T-cell (primary cell): ENCODE results near the gene RMRP. TPM values are rescaled to one million over a fixed set of nuclear protein-coding genes. Genes with fewer than 3 reads are reported as not detected.
A peak's percentile ranks its signal among the peaks of the same experiment; 100 is the strongest.

Experiments
- ATAC-seq, 4 experiments: fragments of 200-7000 bp in 3 of 4; fragments of 150-1000 bp in 1 of 4; cut with Tn5 transposase; replicated peaks in 1 of 4; 1 replicate in 3 of 4; 2 replicates in 1 of 4; pipeline ENCODE4 v1.10.0; 2021; ENCODE audit warnings: moderate library complexity in 3 of 4, mild to moderate bottlenecking in 2 of 4, moderate number of reproducible peaks in 1 of 4
- CTCF ChIA-PET, 2 donors: fragments of 300-600 bp; sonication (Branson Sonifier 250); formaldehyde crosslinking; loops; one replicate each; lab custom pipeline; 2022; ENCODE audit warnings: antibody characterized with exemption in 2 of 2; lab: Charles Lee
- POLR2A ChIA-PET, 2 donors: fragments of 300-600 bp; sonication (Branson Sonifier 250); formaldehyde crosslinking; loops; one replicate each; lab custom pipeline; 2022; ENCODE audit warnings: antibody characterized with exemption in 2 of 2; lab: Charles Lee
- DNase-seq, 35 experiments: peaks; one replicate each; pipeline versions ENCODE4 v3.0.0 to v3.0.0-alpha.2; 2013 to 2023
- H3K27ac ChIP-seq: one replicate; pipeline ENCODE4 v1.5.1; 2013; ENCODE audit warnings: low read length
- H3K27me3 ChIP-seq, 2 experiments: replicated peaks in 1 of 2; 1 replicate in 1 of 2; 2 replicates in 1 of 2; pipeline versions ENCODE4 v1.6.1 to v1.7.0; 2013; ENCODE audit warnings: low read length in 1 of 2, mixed read lengths in 1 of 2; ENCODE audit not compliant: control insufficient read depth in 2 of 2, insufficient read depth in 2 of 2; ENCODE audit errors: extremely low read depth in 1 of 2
- H3K36me3 ChIP-seq, 2 donors: 1 replicate in 1 of 2; 2 replicates in 1 of 2; pipeline versions ENCODE4 v1.6.1 to v1.7.0; 2013; ENCODE audit warnings: low read length in 1 of 2; ENCODE audit not compliant: control insufficient read depth in 2 of 2, insufficient read depth in 1 of 2; ENCODE audit errors: extremely low read depth in 1 of 2
- H3K4me1 ChIP-seq, 2 experiments: 1 replicate in 1 of 2; 2 replicates in 1 of 2; pipeline versions ENCODE4 v1.6.1 to v1.7.0; 2013; ENCODE audit warnings: low read length in 2 of 2, mixed read lengths in 1 of 2; ENCODE audit not compliant: insufficient read depth in 2 of 2, control insufficient read depth in 1 of 2; ENCODE audit errors: extremely low read depth in 1 of 2
- H3K4me3 ChIP-seq, 2 donors: 1 replicate in 1 of 2; 2 replicates in 1 of 2; pipeline versions ENCODE4 v1.5.1 to v1.7.0; 2013; ENCODE audit warnings: mild to moderate bottlenecking in 2 of 2, low read length in 1 of 2, moderate library complexity in 1 of 2; ENCODE audit not compliant: control insufficient read depth in 1 of 2; ENCODE audit errors: extremely low read depth in 1 of 2
- H3K9me3 ChIP-seq: 2 replicates; pipeline ENCODE4 v1.7.0; 2013
- H3K27ac Mint-ChIP-seq, 2 donors: one replicate each; pipeline ENCODE4 v1.8.0; 2020 to 2021; ENCODE audit warnings: mild to moderate bottlenecking in 2 of 2, mixed read lengths in 2 of 2
- H3K27me3 Mint-ChIP-seq, 2 donors: one replicate each; pipeline ENCODE4 v1.8.0; 2021 to 2022; ENCODE audit warnings: mixed read lengths in 2 of 2
- H3K36me3 Mint-ChIP-seq: one replicate; pipeline ENCODE4 v1.8.0; 2021; ENCODE audit warnings: mixed read lengths
- H3K4me1 Mint-ChIP-seq, 3 donors: one replicate each; pipeline ENCODE4 v1.8.0; 2020 to 2022; ENCODE audit warnings: mixed read lengths in 3 of 3, mild to moderate bottlenecking in 1 of 3
- H3K4me3 Mint-ChIP-seq, 3 donors: one replicate each; pipeline ENCODE4 v1.8.0; 2020 to 2022; ENCODE audit warnings: mild to moderate bottlenecking in 3 of 3, mixed read lengths in 3 of 3, moderate library complexity in 3 of 3
- H3K9me3 Mint-ChIP-seq, 3 donors: one replicate each; pipeline ENCODE4 v1.8.0; 2020 to 2022; ENCODE audit warnings: mixed read lengths in 3 of 3
- WGBS: methylation state at CpG from one replicate; pipeline ENCODE4 v1.1.5; 2013; ENCODE audit warnings: missing lambda C conversion rate; ENCODE audit not compliant: insufficient coverage; 5-methylcytosine and 5-hydroxymethylcytosine counted together
- total RNA-seq, 35 experiments: library from RNA in 6 of 35; stranded (reverse) in 6 of 35; fragments of 120-200 nt in 1 of 35; gene quantifications; one replicate each; pipeline versions ENCODE4 v1.2.1 to v1.2.4 and lab custom pipeline; 2013 to 2026

RMRP gene
- total RNA-seq, 5 donors from 2014 or later (not counting 1 experiment from before 2014, with no cell fraction given) = 10,537 to 37,987 (median 30,491) TPM

GRCh38 chr9:35688558-35689541 lies 31.0 kb upstream of the RMRP start:
- H3K36me3 ChIP-seq = no peaks in the 10 kb centered on the region
- no peaks in the 10 kb centered on the region for H3K27me3 ChIP-seq
- no peaks in the 10 kb centered on the region for H3K36me3 Mint-ChIP-seq
- H3K9me3 ChIP-seq = no peaks in the 10 kb centered on the region
- CTCF ChIA-PET = interaction anchor here (0.6 to 1.4 kb wide), 2 partner anchors 8 to 41 kb away, joined by 3 to 4 read pairs; no protein-coding TSS in a partner anchor
- H3K4me3 Mint-ChIP-seq = peak overlapping the region; percentile 61 to 77 (median 69)
- DNase-seq (peak in 1 of 35 experiments; percentile 11), ATAC-seq (peak in 3 of 4 experiments; percentile 17 to 58 (median 42))
- H3K4me1 ChIP-seq = peaks cover 2 to 26% of the 10 kb centered on the region in 2 experiments
- H3K4me3 ChIP-seq = no peak overlapping the region
- H3K27ac ChIP-seq = no peak overlapping the region
- 96% methylated on average over 10 of the region's 12 CpGs for WGBS
- peak overlapping the region; percentile 79 to 85 for H3K27ac Mint-ChIP-seq
- H3K4me1 Mint-ChIP-seq = peaks cover 23 to 28% (median 27%) of the 10 kb centered on the region in 3 donors
- POLR2A ChIA-PET = no interaction called here
- H3K27me3 Mint-ChIP-seq = no peaks in the 10 kb centered on the region
- H3K9me3 Mint-ChIP-seq = no peaks in the 10 kb centered on the region

DNA sequence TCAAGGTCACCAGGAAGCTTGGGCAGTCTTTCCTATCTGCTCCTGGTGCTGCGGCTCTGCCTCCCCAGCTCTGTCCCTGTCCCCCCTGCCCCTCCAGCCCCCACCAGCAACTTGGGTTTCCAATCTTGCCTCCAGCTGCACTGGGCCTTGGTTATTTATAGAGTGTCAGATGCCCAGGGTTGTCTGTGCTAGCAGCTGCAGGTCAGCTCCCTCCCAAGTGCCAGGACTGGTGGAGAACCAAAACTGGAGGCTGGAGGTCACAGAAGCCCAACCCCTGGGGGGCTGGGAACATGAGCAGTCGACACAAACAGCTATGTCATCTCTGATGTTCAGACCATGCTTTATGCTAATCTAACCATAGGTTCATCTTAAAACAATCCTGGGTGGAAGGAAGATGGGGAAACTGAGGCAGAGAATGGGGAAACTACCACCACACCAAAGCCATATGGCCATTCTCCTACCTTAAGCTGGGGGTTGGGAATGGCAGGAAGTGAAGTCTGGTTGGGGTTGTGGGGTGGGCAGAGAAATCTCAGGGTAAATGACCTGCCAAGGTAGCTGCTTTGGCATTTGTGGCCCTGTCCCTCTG lies 30.2 kb upstream of the RMRP start:
- DNase-seq (no peak), ATAC-seq (no peak)
- no peak overlapping the region for H3K4me3 Mint-ChIP-seq
- Histone ChIP-seq H3K27me3 (no peaks in the 10 kb centered on the region), H3K27ac (no peak overlapping the region), H3K4me3 (no peak overlapping the region), H3K4me1 (peaks cover 2 to 26% of the 10 kb centered on the region in 2 experiments), H3K36me3 (no peaks in the 10 kb centered on the region), H3K9me3 (no peaks in the 10 kb centered on the region)
- ChIA-PET CTCF (interaction anchor here (0.6 to 1.4 kb wide), 2 partner anchors 9 to 40 kb away, joined by 3 to 4 read pairs; no protein-coding TSS in a partner anchor), POLR2A (no interaction called here)
- no peaks in the 10 kb centered on the region for H3K27me3 Mint-ChIP-seq
- no peaks in the 10 kb centered on the region for H3K9me3 Mint-ChIP-seq
- no peaks in the 10 kb centered on the region for H3K36me3 Mint-ChIP-seq
- H3K4me1 Mint-ChIP-seq = peaks cover 23 to 28% (median 27%) of the 10 kb centered on the region in 3 donors
- no CpG with 5 or more reads among the region's 2 CpGs for WGBS
- peak overlapping the region; percentile 39 to 85 for H3K27ac Mint-ChIP-seq

DNA sequence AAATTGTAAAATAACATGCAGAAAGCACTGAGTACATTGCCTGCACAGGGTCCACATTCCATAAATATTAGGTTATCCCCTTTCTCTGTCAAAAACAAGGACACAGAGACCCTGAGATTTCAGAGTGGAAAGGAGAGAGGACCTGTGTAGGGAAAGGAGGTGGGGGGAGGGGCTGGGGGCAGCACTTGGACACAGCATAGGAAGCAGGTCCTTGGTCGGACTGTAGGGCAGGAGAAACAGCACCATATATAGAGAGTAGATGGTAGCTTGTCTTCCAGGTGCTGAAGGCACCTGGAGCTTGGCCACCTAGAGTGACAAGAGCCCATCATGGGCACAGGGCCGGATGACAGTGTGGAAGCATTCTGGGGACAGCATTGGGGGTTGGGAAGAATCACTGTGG lies 29.5 kb upstream of the RMRP start:
- Mint-ChIP-seq H3K9me3 (no peaks in the 10 kb centered on the region), H3K4me3 (no peak overlapping the region), H3K36me3 (peaks cover 3% of the 10 kb centered on the region), H3K4me1 (peaks cover 23 to 28% (median 27%) of the 10 kb centered on the region in 3 donors), H3K27ac (peak overlapping the region in 1 of 2 donors; percentile 85), H3K27me3 (no peaks in the 10 kb centered on the region)
- no peak for DNase-seq
- Histone ChIP-seq H3K9me3 (no peaks in the 10 kb centered on the region), H3K27ac (no peak overlapping the region), H3K27me3 (no peaks in the 10 kb centered on the region), H3K4me3 (no peak overlapping the region), H3K4me1 (peaks cover 2 to 26% of the 10 kb centered on the region in 2 experiments), H3K36me3 (no peaks in the 10 kb centered on the region)
- POLR2A ChIA-PET = no interaction called here
- 100% methylated on average over 2 of the region's 2 CpGs for WGBS
- no peak for ATAC-seq
- CTCF ChIA-PET = interaction anchor here in 1 of 2 donors (1.4 kb wide), 1 partner anchor 9 kb away, joined by 4 read pairs; no protein-coding TSS in a partner anchor

GRCh38 chr9:35686222-35687203 lies 28.7 kb upstream of the RMRP start:
- no peak overlapping the region for H3K27ac ChIP-seq
- H3K27ac Mint-ChIP-seq = peak overlapping the region; percentile 31 to 69
- H3K9me3 Mint-ChIP-seq = no peaks in the 10 kb centered on the region
- peaks cover 2 to 24% of the 10 kb centered on the region in 2 experiments for H3K4me1 ChIP-seq
- POLR2A ChIA-PET = no interaction called here
- H3K36me3 ChIP-seq = no peaks in the 10 kb centered on the region
- no peak for ATAC-seq
- peaks cover 3% of the 10 kb centered on the region for H3K36me3 Mint-ChIP-seq
- peaks cover 17 to 21% (median 21%) of the 10 kb centered on the region in 3 donors for H3K4me1 Mint-ChIP-seq
- CTCF ChIA-PET = interaction anchor here (0.6 to 2.4 kb wide), 4 partner anchors 9 to 1555 kb away, joined by 3 to 6 read pairs (median 6); no protein-coding TSS in a partner anchor
- DNase-seq = no peak
- no peaks in the 10 kb centered on the region for H3K27me3 ChIP-seq
- 80% methylated on average over 7 of the region's 11 CpGs for WGBS
- no peak overlapping the region for H3K4me3 ChIP-seq
- H3K9me3 ChIP-seq = no peaks in the 10 kb centered on the region
- no peak overlapping the region for H3K4me3 Mint-ChIP-seq
- H3K27me3 Mint-ChIP-seq = no peaks in the 10 kb centered on the region

DNA sequence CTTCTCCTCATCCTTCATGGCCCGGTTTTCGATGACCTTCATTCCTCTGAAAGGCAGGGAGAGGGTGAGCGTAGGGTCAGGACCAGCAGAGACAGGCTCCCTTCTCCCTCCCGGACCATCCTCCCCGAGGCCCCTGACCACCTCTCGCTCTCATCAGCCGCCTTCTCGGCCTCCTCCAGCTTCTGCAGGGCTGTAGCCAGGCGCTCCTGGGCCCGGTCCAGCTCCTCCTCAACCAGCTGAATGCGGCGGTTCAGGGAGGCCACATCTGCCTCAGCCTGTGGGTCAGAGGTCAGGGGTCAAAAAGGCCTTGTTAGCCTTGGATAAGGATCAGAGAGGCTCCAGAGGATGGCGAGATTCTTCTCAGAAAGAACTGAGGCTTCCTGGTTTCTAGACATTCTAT lies 27.7 kb upstream of the RMRP start:
- Histone ChIP-seq H3K27me3 (peaks cover 0 to 4% of the 10 kb centered on the region in 2 experiments), H3K27ac (no peak overlapping the region), H3K4me3 (no peak overlapping the region), H3K36me3 (no peaks in the 10 kb centered on the region), H3K4me1 (peaks cover 0 to 19% of the 10 kb centered on the region in 2 experiments), H3K9me3 (no peaks in the 10 kb centered on the region)
- ChIA-PET POLR2A (no interaction called here), CTCF (interaction anchor here in 1 of 2 donors (2.4 kb wide), 1 partner anchor 10 kb away, joined by 6 read pairs; no protein-coding TSS in a partner anchor)
- Mint-ChIP-seq H3K9me3 (no peaks in the 10 kb centered on the region), H3K27ac (no peak overlapping the region), H3K27me3 (no peaks in the 10 kb centered on the region), H3K36me3 (peaks cover 3% of the 10 kb centered on the region), H3K4me3 (no peak overlapping the region), H3K4me1 (peaks cover 11 to 12% (median 12%) of the 10 kb centered on the region in 3 donors)
- DNase-seq = no peak
- ATAC-seq = no peak
- WGBS = 98% methylated on average over 11 of the region's 13 CpGs
